Activated CD4-positive, alpha-beta memory T cell treated with anti-CD3 and anti-CD28 coated beads, Interleukin-2, amount 10 ng/mL, durations not matched to agents 7 days and 5 days (primary cell): ENCODE results near the gene CRYBB2. TPM values are rescaled to one million over a fixed set of nuclear protein-coding genes. Genes with fewer than 3 reads are reported as not detected.

Experiments used
- CTCF ChIA-PET: fragments of 350-600 bp; sonication (Branson Sonifier 250); formaldehyde crosslinking; loops from one replicate; lab custom pipeline; 2021; ENCODE audit warnings: antibody characterized with exemption, inconsistent platforms; lab: Charles Lee
- POLR2A ChIA-PET: fragments of 350-600 bp; sonication (Branson Sonifier 250); formaldehyde crosslinking; loops from one replicate; lab custom pipeline; 2021; ENCODE audit warnings: antibody characterized with exemption; lab: Charles Lee
- DNase-seq: peaks from one replicate; pipeline ENCODE4 v3.0.0-alpha.2; 2020
- H3K27ac Mint-ChIP-seq: one replicate; pipeline ENCODE4 v1.8.0; 2021; ENCODE audit warnings: mild to moderate bottlenecking, mixed read lengths
- H3K27me3 Mint-ChIP-seq: one replicate; pipeline ENCODE4 v1.8.0; 2021; ENCODE audit warnings: mixed read lengths
- H3K36me3 Mint-ChIP-seq: one replicate; pipeline ENCODE4 v1.8.0; 2021; ENCODE audit warnings: low read depth, mixed read lengths
- H3K4me1 Mint-ChIP-seq: one replicate; pipeline ENCODE4 v1.8.0; 2021; ENCODE audit warnings: mixed read lengths
- H3K4me3 Mint-ChIP-seq: one replicate; pipeline ENCODE4 v1.8.0; 2021; ENCODE audit warnings: mild to moderate bottlenecking, mixed read lengths
- H3K9me3 Mint-ChIP-seq: one replicate; pipeline ENCODE4 v1.8.0; 2021; ENCODE audit warnings: mixed read lengths
- total RNA-seq, 2 experiments: library from RNA; stranded (reverse); gene quantifications; one replicate each; pipeline ENCODE4 v1.2.3, GENCODE V29; 2021

Gene CRYBB2
- total RNA-seq, 2 experiments from 2014 or later, result not detected

GRCh38 chr22:25182131-25183110 lies 37.0 kb upstream of the CRYBB2 start:
- H3K27me3 Mint-ChIP-seq, result no peaks in the 10 kb centered on the region
- CTCF ChIA-PET, result interaction anchor here (0.7 kb wide), 1 partner anchor 306 kb away, joined by 4 read pairs; no protein-coding TSS in a partner anchor
- peaks cover 36% of the 10 kb centered on the region for H3K36me3 Mint-ChIP-seq
- no peak for DNase-seq
- H3K4me3 Mint-ChIP-seq, result no peak overlapping the region
- H3K27ac Mint-ChIP-seq, result no peak overlapping the region
- POLR2A ChIA-PET, result no interaction called here
- H3K4me1 Mint-ChIP-seq, result no peaks in the 10 kb centered on the region
- H3K9me3 Mint-ChIP-seq, result peaks cover 7% of the 10 kb centered on the region

- DNase-seq, result no peak
- H3K36me3 Mint-ChIP-seq, result peaks cover 30% of the 10 kb centered on the region
- no peak overlapping the region for H3K27ac Mint-ChIP-seq
- H3K4me1 Mint-ChIP-seq, result no peaks in the 10 kb centered on the region
- no peaks in the 10 kb centered on the region for H3K27me3 Mint-ChIP-seq
- peaks cover 7% of the 10 kb centered on the region for H3K9me3 Mint-ChIP-seq
- no peak overlapping the region for H3K4me3 Mint-ChIP-seq
- CTCF ChIA-PET, result no interaction called here
- POLR2A ChIA-PET, result no interaction called here
Measured at GRCh38 chr22:25183949-25184619, 35.4 kb upstream of the CRYBB2 start.

- no peak overlapping the region for H3K4me3 Mint-ChIP-seq
- no peak for DNase-seq
- no peaks in the 10 kb centered on the region for H3K4me1 Mint-ChIP-seq
- peaks cover 20% of the 10 kb centered on the region for H3K36me3 Mint-ChIP-seq
- no peaks in the 10 kb centered on the region for H3K27me3 Mint-ChIP-seq
- H3K27ac Mint-ChIP-seq, result no peak overlapping the region
- ChIA-PET CTCF (interaction anchor here (0.9 to 1.5 kb wide), 2 partner anchors 16 to 336 kb away, joined by 3 to 4 read pairs; no protein-coding TSS in a partner anchor), POLR2A (interaction anchor here (1.0 kb wide), 1 partner anchor 10 kb away, joined by 3 read pairs; no protein-coding TSS in a partner anchor)
- H3K9me3 Mint-ChIP-seq, result no peaks in the 10 kb centered on the region
Measured at GRCh38 chr22:25186140-25186539, 33.3 kb upstream of the CRYBB2 start.

- no peak overlapping the region for H3K27ac Mint-ChIP-seq
- H3K4me1 Mint-ChIP-seq, result no peaks in the 10 kb centered on the region
- DNase-seq, result no peak
- no peaks in the 10 kb centered on the region for H3K9me3 Mint-ChIP-seq
- POLR2A ChIA-PET, result no interaction called here
- H3K4me3 Mint-ChIP-seq, result no peak overlapping the region
- H3K27me3 Mint-ChIP-seq, result no peaks in the 10 kb centered on the region
- CTCF ChIA-PET, result no interaction called here
- peaks cover 12% of the 10 kb centered on the region for H3K36me3 Mint-ChIP-seq
Measured at GRCh38 chr22:25187469-25187868, 32.0 kb upstream of the CRYBB2 start.

GRCh38 chr22:25192406-25192805 lies 27.0 kb upstream of the CRYBB2 start:
- POLR2A ChIA-PET, result no interaction called here
- DNase-seq, result no peak
- no peaks in the 10 kb centered on the region for H3K27me3 Mint-ChIP-seq
- no peak overlapping the region for H3K27ac Mint-ChIP-seq
- H3K4me3 Mint-ChIP-seq, result no peak overlapping the region
- H3K9me3 Mint-ChIP-seq, result no peaks in the 10 kb centered on the region
- H3K36me3 Mint-ChIP-seq, result peaks cover 15% of the 10 kb centered on the region
- CTCF ChIA-PET, result no interaction called here
- H3K4me1 Mint-ChIP-seq, result no peaks in the 10 kb centered on the region

GRCh38 chr22:25193130-25193529 lies 26.3 kb upstream of the CRYBB2 start:
- POLR2A ChIA-PET, result no interaction called here
- no peaks in the 10 kb centered on the region for H3K27me3 Mint-ChIP-seq

GRCh38 chr22:25193548-25193947 lies 25.9 kb upstream of the CRYBB2 start:
- DNase-seq, result no peak
- Mint-ChIP-seq H3K27me3 (no peaks in the 10 kb centered on the region), H3K27ac (no peak overlapping the region), H3K36me3 (peaks cover 15% of the 10 kb centered on the region), H3K9me3 (no peaks in the 10 kb centered on the region), H3K4me3 (no peak overlapping the region), H3K4me1 (no peaks in the 10 kb centered on the region)
- ChIA-PET CTCF (interaction anchor here (0.6 to 1.8 kb wide), 2 partner anchors 9 to 109 kb away, joined by 3 to 6 read pairs; no protein-coding TSS in a partner anchor), POLR2A (no interaction called here)

More at GRCh38 chr22:25193130-25193529, 26.3 kb upstream of the CRYBB2 start:
- peaks cover 15% of the 10 kb centered on the region for H3K36me3 Mint-ChIP-seq
- no peak for DNase-seq
- H3K4me1 Mint-ChIP-seq, result no peaks in the 10 kb centered on the region
- CTCF ChIA-PET, result interaction anchor here (0.6 to 1.8 kb wide), 2 partner anchors 9 to 109 kb away, joined by 3 to 6 read pairs; no protein-coding TSS in a partner anchor
- no peak overlapping the region for H3K27ac Mint-ChIP-seq
- no peaks in the 10 kb centered on the region for H3K9me3 Mint-ChIP-seq
- no peak overlapping the region for H3K4me3 Mint-ChIP-seq

- no peaks in the 10 kb centered on the region for H3K9me3 Mint-ChIP-seq
- H3K4me1 Mint-ChIP-seq, result no peaks in the 10 kb centered on the region
- H3K27ac Mint-ChIP-seq, result no peak overlapping the region
- no peak overlapping the region for H3K4me3 Mint-ChIP-seq
- H3K36me3 Mint-ChIP-seq, result peaks cover 13% of the 10 kb centered on the region
- ChIA-PET CTCF (interaction anchor here (0.5 to 0.9 kb wide), 3 partner anchors 17 to 138 kb away, joined by 3 to 4 read pairs (median 3); no protein-coding TSS in a partner anchor), POLR2A (interaction anchor here (0.9 kb wide), 1 partner anchor 10 kb away, joined by 3 read pairs; no protein-coding TSS in a partner anchor)
- DNase-seq, result no peak
- H3K27me3 Mint-ChIP-seq, result no peaks in the 10 kb centered on the region
Measured at GRCh38 chr22:25196326-25196725, 23.1 kb upstream of the CRYBB2 start.

- Mint-ChIP-seq H3K4me1 (peaks cover 2% of the 10 kb centered on the region), H3K27ac (no peak overlapping the region), H3K36me3 (peaks cover 13% of the 10 kb centered on the region), H3K4me3 (no peak overlapping the region), H3K27me3 (no peaks in the 10 kb centered on the region), H3K9me3 (no peaks in the 10 kb centered on the region)
- no peak for DNase-seq
- ChIA-PET POLR2A (no interaction called here), CTCF (interaction anchor here (0.9 kb wide), 1 partner anchor 16 kb away, joined by 3 read pairs; no protein-coding TSS in a partner anchor)
Measured at GRCh38 chr22:25197340-25197739, 22.1 kb upstream of the CRYBB2 start.

- Mint-ChIP-seq H3K4me1 (peaks cover 2% of the 10 kb centered on the region), H3K27ac (no peak within 1 kb of the TSS), H3K36me3 (peaks cover 5% of the 10 kb centered on the region), H3K4me3 (no peak within 1 kb of the TSS), H3K9me3 (no peaks in the 10 kb centered on the region), H3K27me3 (no peaks in the 10 kb centered on the region)
- POLR2A ChIA-PET, result no interaction called here
- DNase-seq, result no peak
- CTCF ChIA-PET, result interaction anchor here (0.5 kb wide), 1 partner anchor 11 kb away, joined by 5 read pairs; no protein-coding TSS in a partner anchor
Measured at GRCh38 chr22:25199731-25200520, 19.5 kb upstream of the CRYBB2 start, which contains the start of gene CRYBB3. Gene CRYBB3 (plus strand): TSS chr22:25199858. CDS start chr22:25201397, 1,539 bp downstream.

- DNase-seq, result no peak
- no peak overlapping the region for H3K27ac Mint-ChIP-seq
- CTCF ChIA-PET, result interaction anchor here (1.9 kb wide), 1 partner anchor 11 kb away, joined by 17 read pairs; no protein-coding TSS in a partner anchor
- H3K27me3 Mint-ChIP-seq, result no peaks in the 10 kb centered on the region
- no peak overlapping the region for H3K4me3 Mint-ChIP-seq
- POLR2A ChIA-PET, result no interaction called here
- no peaks in the 10 kb centered on the region for H3K9me3 Mint-ChIP-seq
- H3K36me3 Mint-ChIP-seq, result peaks cover 3% of the 10 kb centered on the region
- peaks cover 2% of the 10 kb centered on the region for H3K4me1 Mint-ChIP-seq
Measured at GRCh38 chr22:25200967-25201366, 18.5 kb upstream of the CRYBB2 start.
